ENCODE results near the gene SP6.

Gene SP6

DNA sequence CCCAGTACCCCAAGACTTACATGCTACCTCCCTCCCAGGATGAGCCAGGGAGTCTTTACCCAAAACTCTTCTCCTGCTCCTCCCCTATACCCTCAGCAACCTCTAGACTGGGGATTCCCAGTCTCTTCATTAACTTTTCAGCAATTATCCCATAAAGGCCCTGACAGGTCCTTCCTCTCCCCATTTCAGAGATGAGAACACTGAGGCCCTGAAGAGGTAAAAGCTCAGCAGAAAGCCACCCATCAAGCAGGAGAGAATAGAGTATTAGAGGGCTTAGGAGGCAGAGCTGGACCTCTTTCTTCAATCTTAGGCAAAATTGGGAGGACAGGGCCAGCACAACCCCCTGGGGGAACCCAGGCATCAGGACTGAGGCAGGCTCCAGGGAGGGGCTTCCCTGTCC lies 5.9 kb upstream of the SP6 start:
- DNase-seq (ENCODE audit: low read depth, low spot score): no peak

DNA sequence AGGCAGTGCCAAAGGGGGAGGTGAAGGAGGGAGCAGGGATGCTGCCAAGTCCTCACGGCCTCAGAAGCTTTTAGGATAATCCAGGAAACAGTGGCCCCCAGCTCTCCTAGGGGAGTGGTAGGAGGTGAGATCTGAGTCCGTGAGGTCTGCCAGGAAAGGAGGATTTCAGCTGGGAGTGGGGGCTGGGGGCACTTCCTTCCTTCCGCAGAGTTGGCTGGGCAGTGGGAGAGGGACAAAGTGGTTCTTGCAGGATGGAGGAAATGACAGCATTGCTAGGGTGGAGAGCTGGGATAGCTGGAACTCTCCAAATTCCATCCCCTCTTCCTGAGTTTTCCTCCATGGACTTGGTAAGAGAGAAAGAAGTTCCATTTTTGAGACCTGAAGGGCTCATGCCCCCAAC lies 4.8 kb upstream of the SP6 start:
- DNase-seq (ENCODE audit: low read depth, low spot score): no peak

- DNase-seq (ENCODE audit: low read depth, low spot score): no peak
Measured at GRCh38 chr17:47853616-47854015, 2.7 kb upstream of the SP6 start.

DNA sequence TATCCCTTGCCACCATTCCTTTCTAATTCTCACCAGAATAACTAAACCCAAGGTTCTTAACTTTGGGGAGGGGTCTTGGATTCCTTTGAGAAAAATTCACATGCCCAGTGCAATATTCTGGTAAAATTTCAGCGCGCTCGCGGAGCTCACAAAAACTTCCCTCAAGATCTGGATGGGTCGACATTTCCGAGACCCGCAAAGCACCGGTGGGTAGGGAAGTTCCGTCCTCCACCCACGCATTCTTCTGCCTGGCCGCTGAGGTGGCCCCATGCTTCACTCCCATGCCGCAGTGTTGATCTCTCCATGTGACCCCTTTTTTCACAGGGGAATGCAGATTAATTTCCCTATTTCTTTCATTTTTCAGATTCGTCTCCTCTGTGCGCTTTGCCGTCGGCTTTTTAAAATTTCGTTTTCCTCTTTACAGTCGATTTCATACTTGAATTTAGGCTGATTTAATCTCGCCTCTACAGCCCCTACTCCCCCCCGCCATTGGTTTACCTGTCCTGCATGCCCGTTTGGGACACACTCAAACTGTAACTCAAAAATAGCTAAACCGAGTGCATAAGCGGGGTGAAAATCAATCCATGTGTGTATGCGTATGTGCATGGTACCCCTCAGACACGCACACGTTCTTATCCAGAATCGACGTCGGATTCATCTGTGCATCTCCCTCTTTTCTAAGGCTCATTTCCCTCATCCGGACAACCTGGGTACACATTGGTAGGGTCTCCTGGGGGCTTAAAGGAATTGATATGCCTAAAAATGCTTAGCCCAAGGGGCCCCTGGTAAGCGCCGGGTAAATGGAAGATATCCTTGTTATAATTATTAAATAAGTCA lies 1.4 kb upstream of the SP6 start:
- DNase-seq (ENCODE audit: low read depth, low spot score): no peak

- DNase-seq (ENCODE audit: low read depth, low spot score): no peak
Measured at GRCh38 chr17:47851764-47852112, 775 bp upstream of the SP6 start.

- DNase-seq (ENCODE audit: low read depth, low spot score): no peak
Measured at GRCh38 chr17:47850373-47850691, 631 bp downstream of the SP6 start.

GRCh38 chr17:47848198-47848513 lies 2.8 kb downstream of the SP6 start:
- no peak for DNase-seq (ENCODE audit: low read depth, low spot score)

DNA sequence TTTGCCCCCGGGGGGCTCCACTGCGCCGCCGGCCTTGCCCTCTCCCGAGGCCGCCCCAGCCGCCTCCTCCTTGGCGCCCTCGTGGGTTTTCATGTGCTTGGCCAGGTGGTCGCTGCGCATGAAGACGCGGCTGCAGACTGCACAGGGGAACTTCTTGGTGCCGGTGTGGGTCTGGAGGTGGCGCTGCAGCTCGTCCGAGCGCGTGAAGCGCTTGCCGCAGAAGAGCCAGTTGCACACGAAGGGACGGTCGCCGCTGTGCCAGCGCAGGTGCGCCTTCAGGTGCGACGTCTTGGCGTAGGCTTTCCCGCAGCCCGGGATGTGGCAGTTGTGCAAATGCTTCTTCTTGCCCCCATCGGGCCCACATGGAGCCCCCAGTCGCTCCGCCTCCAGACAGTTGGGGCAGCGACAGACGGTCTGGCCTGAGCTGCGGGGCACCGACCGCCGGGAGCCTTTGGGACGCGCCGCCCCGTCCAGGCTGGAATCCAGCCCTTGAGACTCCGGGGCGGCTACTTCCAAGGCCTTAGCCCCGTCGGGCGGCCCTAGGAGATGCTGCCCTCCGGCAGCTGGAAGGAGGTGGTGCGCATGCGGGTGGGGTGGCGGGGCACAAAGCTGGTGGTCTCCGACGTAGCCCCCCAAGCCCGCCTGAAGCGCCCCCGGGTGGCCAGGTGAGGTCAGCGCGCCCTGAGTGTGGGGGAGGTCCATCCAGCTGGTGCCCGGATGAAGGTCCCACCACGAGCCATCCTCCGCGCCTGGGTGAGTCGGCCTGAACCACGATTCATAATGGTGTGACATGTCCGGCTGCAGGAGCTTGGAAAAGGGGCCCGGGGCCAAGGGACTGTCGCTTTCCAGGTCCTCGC lies 3.4 kb downstream of the SP6 start:
- DNase-seq (ENCODE audit: low read depth, low spot score): no peak

- no peak for DNase-seq (ENCODE audit: low read depth, low spot score)
Measured at GRCh38 chr17:47846716-47847340, 4.1 kb downstream of the SP6 start.

GRCh38 chr17:47845716-47846075 lies 5.3 kb downstream of the SP6 start:
- DNase-seq (ENCODE audit: low read depth, low spot score): no peak

DNA sequence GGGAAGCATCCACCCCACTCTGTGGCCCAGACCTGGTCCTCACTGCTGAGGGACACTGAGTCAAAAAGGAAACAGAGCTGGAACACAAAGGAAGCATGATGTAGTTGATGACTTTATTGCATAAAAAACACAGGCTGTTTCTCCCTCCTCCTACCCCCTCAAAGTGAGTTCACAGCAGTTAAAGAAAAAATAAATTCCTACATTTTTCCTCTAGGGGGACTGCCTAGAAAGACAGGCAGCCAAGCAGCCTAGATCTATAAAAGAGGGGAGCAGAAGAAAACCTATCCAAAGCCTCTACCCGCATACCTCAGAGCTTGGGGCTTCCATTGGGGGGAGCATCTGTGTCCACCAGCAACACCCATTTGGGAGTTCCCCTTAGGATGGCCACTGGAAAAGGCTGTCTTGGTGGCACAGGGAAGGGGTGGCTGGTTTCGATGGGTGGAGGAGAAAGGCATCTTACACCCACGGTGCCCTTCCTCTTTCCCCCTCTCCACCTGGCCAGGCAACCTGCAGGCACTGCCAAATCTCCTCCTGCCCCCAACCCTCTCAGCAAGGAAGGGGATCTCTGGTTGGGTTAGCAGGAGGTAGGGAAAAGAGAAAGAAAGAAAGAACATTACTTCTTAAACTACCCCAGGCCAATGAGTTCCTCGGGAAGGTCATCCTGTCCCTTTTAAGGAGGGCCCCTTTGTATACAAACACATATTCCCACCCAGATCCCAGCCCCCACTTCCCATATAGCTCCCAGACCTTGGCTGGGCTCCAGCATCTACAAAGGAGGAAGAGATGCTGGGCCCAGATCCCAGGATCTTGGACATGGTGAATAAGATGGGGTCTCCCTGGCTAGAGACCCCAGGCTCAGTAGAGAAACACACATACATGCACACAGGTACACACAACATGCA lies 5.9 kb downstream of the SP6 start:
- DNase-seq (ENCODE audit: low read depth, low spot score): no peak

DNA sequence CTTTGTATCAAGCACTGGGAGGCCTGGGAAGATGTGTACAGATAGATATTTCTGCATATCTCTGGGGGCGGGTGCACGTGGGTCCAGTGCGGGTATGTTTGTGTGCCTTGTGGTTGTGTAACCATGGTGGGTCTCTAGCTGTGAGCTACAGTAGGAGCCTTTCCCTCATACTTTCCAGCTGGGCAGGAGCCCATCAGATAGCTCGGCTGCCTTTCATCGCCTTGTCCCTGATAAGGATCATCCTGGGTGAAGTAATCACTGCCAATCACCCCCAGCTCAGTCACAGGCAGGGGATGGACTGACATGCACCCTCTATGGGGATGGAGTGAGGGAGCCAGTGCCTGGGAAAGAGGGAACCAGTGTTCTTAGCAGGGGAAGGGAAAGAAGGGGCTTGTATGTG lies 6.7 kb downstream of the SP6 start:
- DNase-seq (ENCODE audit: low read depth, low spot score): no peak

DNA sequence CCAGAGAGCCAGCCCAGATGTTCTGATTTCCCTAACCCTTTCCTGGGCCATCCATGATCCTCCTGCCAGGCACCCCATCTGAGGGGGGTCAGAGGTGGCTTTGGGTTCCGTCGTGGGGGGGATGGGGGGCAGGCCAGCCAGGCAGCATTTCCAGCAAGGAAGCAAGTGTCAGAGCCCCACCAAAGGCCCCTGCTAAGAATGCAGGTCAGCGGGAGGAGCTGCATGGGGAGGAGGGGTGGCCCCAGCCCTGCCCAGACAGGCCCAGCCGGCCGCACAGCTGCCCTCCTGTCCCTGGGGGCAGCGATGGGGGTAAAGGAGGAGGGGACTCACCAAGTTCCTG lies 7.6 kb downstream of the SP6 start:
- no peak for DNase-seq (ENCODE audit: low read depth, low spot score)

DNA sequence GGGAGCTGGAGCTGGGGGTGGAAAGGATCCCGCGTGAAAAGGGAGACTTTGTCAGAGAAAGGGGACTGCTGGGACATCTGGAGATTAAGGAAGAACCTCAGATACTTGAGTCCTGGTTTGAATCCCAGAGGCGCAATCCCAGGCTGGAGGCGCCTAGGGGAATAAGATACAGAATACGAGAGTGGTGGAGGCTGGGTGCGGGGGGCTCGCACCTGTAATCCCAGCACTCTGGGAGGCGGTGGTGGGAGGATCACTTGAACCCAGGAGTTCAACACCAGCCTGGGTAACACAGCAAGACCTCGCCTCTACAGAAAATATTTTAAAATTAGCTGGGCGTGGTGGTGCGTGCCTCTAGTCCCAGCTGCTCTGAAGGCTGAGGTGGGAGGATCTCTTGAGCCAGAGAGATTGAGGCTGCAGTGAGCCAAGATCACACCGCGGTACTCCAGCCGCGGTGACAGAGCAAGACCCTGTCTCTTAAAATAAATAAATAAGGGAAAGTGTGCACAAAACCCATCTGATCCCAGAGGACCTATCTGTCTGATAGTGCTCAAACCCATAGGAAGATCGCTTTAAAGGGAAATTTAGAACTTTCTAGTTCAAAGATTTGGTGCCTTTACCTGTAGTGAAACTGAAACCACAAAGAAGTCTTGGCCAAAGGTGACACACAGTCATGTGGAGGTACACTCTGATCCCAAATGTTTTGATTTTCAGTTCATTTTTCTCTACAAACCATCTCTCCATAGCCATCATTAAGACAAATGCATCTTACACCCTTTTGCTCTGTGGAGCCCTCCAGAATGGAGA lies 9.3 kb downstream of the SP6 start:
- DNase-seq (ENCODE audit: low read depth, low spot score): no peak

DNA sequence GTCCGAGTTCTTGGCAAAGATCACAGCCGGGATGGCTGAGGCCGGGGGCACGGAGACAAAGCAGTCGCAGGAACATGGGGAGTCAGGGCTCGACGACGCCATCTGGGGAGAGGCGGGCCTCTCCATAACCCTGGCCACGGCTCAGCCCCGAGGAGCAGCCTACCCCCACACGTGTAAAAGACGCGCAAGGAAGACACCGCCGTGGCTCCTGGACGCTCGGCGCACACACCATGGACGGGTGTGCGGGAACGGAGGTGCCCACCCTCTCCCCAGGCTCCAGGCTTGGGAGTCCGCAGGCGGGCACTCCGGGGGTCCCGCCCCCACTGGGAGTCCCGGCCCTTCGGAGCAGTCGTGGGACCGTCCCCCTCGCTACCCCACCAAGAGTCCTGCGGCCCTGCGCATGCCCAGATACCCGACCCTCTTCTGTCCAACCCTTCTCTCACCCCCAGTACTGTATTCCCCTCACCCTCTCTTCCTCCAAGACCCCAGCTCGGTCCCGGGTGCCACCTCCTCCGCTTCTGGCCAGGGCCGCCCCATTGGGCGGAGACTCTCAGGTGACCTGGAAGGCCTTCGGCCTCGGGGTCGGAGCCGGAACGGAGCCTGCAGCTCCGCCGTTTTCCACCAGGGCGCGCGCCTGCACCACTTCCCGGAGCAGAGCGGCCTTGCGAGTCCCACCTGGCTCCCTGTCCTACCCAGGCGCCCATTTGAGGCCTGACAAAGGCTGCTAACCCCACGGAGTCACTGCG lies 10.0 kb downstream of the SP6 start, which contains the start of gene SCRN2:
TSS of gene SCRN2 (minus strand) at position 532 of the 746 bp plus-strand sequence. CDS start at position 102, 430 bp downstream.
- no peak for DNase-seq (ENCODE audit: low read depth, low spot score)

- DNase-seq (ENCODE audit: low read depth, low spot score): no peak
Measured at GRCh38 chr17:47840001-47840741, 10.8 kb downstream of the SP6 start.

GRCh38 chr17:47839071-47839470 lies 11.9 kb downstream of the SP6 start:
- no peak for DNase-seq (ENCODE audit: low read depth, low spot score)

DNA sequence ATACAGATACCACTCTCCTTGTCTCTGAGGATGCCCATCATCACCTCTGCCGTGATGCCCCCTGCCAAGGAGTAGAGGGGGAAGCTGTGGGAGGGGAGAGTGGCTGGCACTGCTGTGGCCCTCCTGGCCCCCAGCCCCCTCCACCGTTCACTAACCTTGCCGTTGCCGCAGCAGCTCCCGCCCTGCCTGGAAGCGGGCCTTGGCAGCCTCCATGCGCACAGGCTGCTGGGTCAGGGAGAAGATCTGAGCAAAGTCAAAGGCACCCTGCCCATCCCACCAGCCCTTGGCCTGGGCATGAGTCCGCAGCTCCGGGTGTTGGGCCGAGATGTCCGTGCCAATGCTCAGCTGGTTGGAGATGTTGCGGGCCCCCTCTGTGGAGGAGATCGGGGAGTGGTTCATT lies 12.3 kb downstream of the SP6 start:
- DNase-seq (ENCODE audit: low read depth, low spot score): no peak

DNA sequence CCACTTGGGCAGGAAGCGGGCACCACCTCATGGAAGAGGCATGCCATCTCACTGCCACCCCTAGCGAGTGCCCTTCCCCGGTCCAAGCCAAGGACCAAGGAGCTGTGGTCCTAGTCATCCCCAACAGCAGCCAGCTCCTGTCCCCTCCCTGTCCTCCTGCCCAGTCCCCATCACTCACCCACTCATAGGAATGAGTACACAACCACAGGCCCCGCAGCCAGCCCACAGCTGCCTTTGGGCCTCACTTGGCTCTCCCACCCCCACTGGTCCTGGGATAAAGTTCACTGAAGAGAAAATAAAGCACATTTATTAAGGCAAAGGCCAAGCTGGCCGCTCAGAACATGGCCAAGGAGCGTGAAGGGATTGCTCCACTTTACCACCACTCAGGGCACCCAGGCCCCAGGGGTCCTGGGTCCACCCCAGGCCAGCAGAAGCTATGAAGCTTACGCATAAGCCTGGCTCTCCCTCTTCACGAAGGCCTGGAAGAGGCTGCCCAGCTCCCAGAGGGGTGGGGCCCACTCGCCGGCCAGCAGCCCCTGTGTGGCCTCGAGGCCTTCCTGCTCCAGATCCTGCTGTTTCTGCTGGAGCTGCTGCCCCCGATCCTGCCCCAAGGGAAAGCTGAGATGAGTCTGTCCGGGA lies 13.4 kb downstream of the SP6 start:
- DNase-seq (ENCODE audit: low read depth, low spot score): no peak

Data from brain pericyte (primary cell).